Measurements from ENCODE around the gene ANKRA2. TPM values are rescaled to one million over a fixed set of nuclear protein-coding genes. Genes with fewer than 3 reads are reported as not detected.

ANKRA2 gene
- total and polyA plus RNA-seq, 9 of the 15 experiments (the other 6 are each of a cell fraction or from before 2014, with no cell fraction given): 7.9 to 28.7 (median 12.8) TPM

DNA sequence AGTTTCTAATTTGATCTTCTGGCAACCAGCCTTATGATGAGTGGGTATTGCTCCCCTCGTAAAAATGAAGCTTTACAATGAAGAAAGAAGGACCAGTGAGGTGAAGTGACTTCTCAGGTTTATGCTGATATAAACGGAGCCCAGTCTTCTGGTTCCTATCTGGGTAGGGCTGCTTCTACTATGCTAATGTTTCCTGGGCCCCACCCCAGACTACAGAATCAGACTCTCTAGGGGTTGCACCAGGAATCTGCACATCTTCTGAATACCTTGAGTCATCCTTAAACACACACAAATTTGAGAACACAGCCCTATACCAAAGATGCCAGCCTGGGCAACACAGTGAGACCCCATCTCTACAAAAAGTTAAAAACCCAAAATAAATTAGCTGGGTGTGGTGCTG lies 51.0 kb downstream of the ANKRA2 start:
- ATAC-seq: no peak
- WGBS (ENCODE audit: insufficient coverage, low coverage, missing lambda C conversion rate): 0% methylated on average over 2 of the region's 2 CpGs
- Histone ChIP-seq H3K36me3 (ENCODE audit: control insufficient read depth, insufficient read depth, low read length) (no peaks in the 10 kb centered on the region), H3K4me2 (ENCODE audit: insufficient read depth, low read length) (no peak overlapping the region), H3K9me1 (ENCODE audit: control insufficient read depth, insufficient read depth, low read length) (no peaks in the 10 kb centered on the region), H3K4me3 (no peak overlapping the region), H3K27ac (ENCODE audit: extremely low read depth, low read depth, low read length) (no peak overlapping the region), H3K79me2 (ENCODE audit: control insufficient read depth, insufficient read depth, low read length) (no peaks in the 10 kb centered on the region), H3K4me1 (replicated peaks in 1 of 2; ENCODE audit: control insufficient read depth in 2 of 2, insufficient read depth in 2 of 2, low read length in 2 of 2) (no peaks in the 10 kb centered on the region), H2AFZ (ENCODE audit: low read depth, low read length) (no peak overlapping the region), H3K27me3 (ENCODE audit: control insufficient read depth in 2 of 2, insufficient read depth in 2 of 2, low read length in 2 of 2) (no peaks in the 10 kb centered on the region), H3K9ac (ENCODE audit: insufficient read depth in 1 of 2, low read depth in 2 of 2, low read length in 2 of 2) (no peak overlapping the region), H3K9me3 (replicated peaks; ENCODE audit: control insufficient read depth, insufficient read depth, low read depth, low read length) (no peaks in the 10 kb centered on the region), H4K20me1 (replicated peaks; ENCODE audit: control insufficient read depth, insufficient read depth, low read length) (no peaks in the 10 kb centered on the region)
- intact Hi-C loops (cut with micrococcal nuclease): loop anchor here (10.0 kb wide), 1 partner anchor 180 kb away; no protein-coding TSS in a partner anchor
- in situ Hi-C loops (cut with MboI): no loop called here
- ChIA-PET POLR2A (interaction anchor here (1.3 kb wide), 1 partner anchor 12 kb away, joined by 3 read pairs; no protein-coding TSS in a partner anchor), CTCF (ENCODE audit: low intra/inter-chr PET ratio) (no interaction called here)
- no peak for DNase-seq (ENCODE audit: extremely low read depth in 1 of 4, low spot score in 3 of 4)
- no TSS peak for BruUV-seq (replicated peaks)
- FAIRE-seq: no peak
- TF ChIP-seq, protein P1, sequence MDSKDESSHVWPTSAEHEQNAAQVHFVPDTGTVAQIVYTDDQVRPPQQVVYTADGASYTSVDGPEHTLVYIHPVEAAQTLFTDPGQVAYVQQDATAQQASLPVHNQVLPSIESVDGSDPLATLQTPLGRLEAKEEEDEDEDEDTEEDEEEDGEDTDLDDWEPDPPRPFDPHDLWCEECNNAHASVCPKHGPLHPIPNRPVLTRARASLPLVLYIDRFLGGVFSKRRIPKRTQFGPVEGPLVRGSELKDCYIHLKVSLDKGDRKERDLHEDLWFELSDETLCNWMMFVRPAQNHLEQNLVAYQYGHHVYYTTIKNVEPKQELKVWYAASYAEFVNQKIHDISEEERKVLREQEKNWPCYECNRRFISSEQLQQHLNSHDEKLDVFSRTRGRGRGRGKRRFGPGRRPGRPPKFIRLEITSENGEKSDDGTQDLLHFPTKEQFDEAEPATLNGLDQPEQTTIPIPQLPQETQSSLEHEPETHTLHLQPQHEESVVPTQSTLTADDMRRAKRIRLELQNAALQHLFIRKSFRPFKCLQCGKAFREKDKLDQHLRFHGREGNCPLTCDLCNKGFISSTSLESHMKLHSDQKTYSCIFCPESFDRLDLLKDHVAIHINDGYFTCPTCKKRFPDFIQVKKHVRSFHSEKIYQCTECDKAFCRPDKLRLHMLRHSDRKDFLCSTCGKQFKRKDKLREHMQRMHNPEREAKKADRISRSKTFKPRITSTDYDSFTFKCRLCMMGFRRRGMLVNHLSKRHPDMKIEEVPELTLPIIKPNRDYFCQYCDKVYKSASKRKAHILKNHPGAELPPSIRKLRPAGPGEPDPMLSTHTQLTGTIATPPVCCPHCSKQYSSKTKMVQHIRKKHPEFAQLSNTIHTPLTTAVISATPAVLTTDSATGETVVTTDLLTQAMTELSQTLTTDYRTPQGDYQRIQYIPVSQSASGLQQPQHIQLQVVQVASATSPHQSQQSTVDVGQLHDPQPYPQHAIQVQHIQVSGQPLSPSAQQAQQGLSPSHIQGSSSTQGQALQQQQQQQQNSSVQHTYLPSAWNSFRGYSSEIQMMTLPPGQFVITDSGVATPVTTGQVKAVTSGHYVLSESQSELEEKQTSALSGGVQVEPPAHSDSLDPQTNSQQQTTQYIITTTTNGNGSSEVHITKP (IDR thresholded peaks at IDR 0.05; ENCODE audit: partially characterized antibody): no peak
- TF ChIP-seq YY1 (IDR thresholded peaks at IDR 0.05; ENCODE audit: borderline replicate concordance in 1 of 3, control insufficient read depth in 1 of 3, extremely low read depth in 1 of 3, insufficient read depth in 3 of 3, insufficient read length in 1 of 3, insufficient replicate concordance in 2 of 3, low read depth in 1 of 3, low read length in 2 of 3) (no peak), ZSCAN29 (IDR thresholded peaks at IDR 0.05) (no peak), CXXC5 (CRISPR knock-in tag; IDR thresholded peaks at IDR 0.05) (no peak), STAT5B (CRISPR knock-in tag; IDR thresholded peaks at IDR 0.05) (no peak), ZNF212 (CRISPR knock-in tag; IDR thresholded peaks at IDR 0.05) (no peak), ZFP30 (CRISPR knock-in tag; IDR thresholded peaks at IDR 0.05; ENCODE audit: borderline replicate concordance) (no peak)
- TF ChIP-seq, protein P2, sequence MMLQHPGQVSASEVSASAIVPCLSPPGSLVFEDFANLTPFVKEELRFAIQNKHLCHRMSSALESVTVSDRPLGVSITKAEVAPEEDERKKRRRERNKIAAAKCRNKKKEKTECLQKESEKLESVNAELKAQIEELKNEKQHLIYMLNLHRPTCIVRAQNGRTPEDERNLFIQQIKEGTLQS (IDR thresholded peaks at IDR 0.05): no peak
- TF ChIP-seq, protein P2 (CRISPR knock-in tag; conservative IDR thresholded peaks at IDR 0.05): no peak
- TF ChIP-seq, protein P3, sequence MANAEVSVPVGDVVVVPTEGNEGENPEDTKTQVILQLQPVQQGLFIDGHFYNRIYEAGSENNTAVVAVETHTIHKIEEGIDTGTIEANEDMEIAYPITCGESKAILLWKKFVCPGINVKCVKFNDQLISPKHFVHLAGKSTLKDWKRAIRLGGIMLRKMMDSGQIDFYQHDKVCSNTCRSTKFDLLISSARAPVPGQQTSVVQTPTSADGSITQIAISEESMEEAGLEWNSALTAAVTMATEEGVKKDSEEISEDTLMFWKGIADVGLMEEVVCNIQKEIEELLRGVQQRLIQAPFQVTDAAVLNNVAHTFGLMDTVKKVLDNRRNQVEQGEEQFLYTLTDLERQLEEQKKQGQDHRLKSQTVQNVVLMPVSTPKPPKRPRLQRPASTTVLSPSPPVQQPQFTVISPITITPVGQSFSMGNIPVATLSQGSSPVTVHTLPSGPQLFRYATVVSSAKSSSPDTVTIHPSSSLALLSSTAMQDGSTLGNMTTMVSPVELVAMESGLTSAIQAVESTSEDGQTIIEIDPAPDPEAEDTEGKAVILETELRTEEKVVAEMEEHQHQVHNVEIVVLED (CRISPR knock-in tag; IDR thresholded peaks at IDR 0.05): no peak
